B cell (primary cell): ENCODE measurements around the gene MYLK4. TPM values are rescaled to one million over a fixed set of nuclear protein-coding genes. Genes with fewer than 3 reads are reported as not detected.

Experiments
- ATAC-seq: fragments of 200-7000 bp; cut with Tn5 transposase; one replicate; pipeline ENCODE4 v1.10.0; 2021; ENCODE audit warnings: low read depth, mild to moderate bottlenecking, moderate number of reproducible peaks, moderate library complexity
- CTCF ChIA-PET: fragments of 350-600 bp; sonication (Branson Sonifier 250); formaldehyde crosslinking; loops from one replicate; lab custom pipeline; 2021; ENCODE audit warnings: antibody characterized with exemption, inconsistent platforms; lab: Charles Lee
- POLR2A ChIA-PET: fragments of 350-600 bp; sonication (Branson Sonifier 250); formaldehyde crosslinking; loops from one replicate; lab custom pipeline; 2021; ENCODE audit warnings: antibody characterized with exemption; lab: Charles Lee
- DNase-seq: peaks from one replicate; pipeline ENCODE4 v3.0.0; 2013
- H2AFZ ChIP-seq: 2 replicates; pipeline ENCODE4 v1.6.1; 2012; ENCODE audit warnings: mild to moderate bottlenecking, low read depth, low read length; ENCODE audit not compliant: insufficient read depth, poor library complexity, severe bottlenecking
- H3K27ac ChIP-seq, 2 donors: 1 replicate in 1 of 2; 2 replicates in 1 of 2; pipeline ENCODE4 v1.5.1; 2012 to 2013; ENCODE audit warnings: low read length in 2 of 2, mild to moderate bottlenecking in 2 of 2, moderate library complexity in 1 of 2
- H3K27me3 ChIP-seq, 4 experiments: fragments of 200-600 bp in 1 of 4; sonication (generic) in 1 of 4; replicated peaks in 1 of 4; 1 replicate in 2 of 4; 2 replicates in 2 of 4; pipeline versions ENCODE4 v1.6.1 to v1.7.0; 2013 to 2016; ENCODE audit warnings: low read length in 3 of 4, mild to moderate bottlenecking in 2 of 4, mixed read lengths in 1 of 4, moderate library complexity in 1 of 4; ENCODE audit not compliant: insufficient read depth in 4 of 4, control insufficient read depth in 3 of 4; ENCODE audit errors: control extremely low read depth in 1 of 4
- H3K36me3 ChIP-seq, 2 experiments: replicated peaks in 1 of 2; 1 replicate in 1 of 2; 2 replicates in 1 of 2; pipeline versions ENCODE4 v1.6.1 to v1.7.1; 2013; ENCODE audit warnings: low read length in 1 of 2; ENCODE audit not compliant: insufficient read depth in 2 of 2, control insufficient read depth in 1 of 2; ENCODE audit errors: control extremely low read depth in 1 of 2, extremely low read depth in 1 of 2
- H3K4me1 ChIP-seq, 2 donors: fragments of 200-600 bp in 1 of 2; sonication (generic) in 1 of 2; 1 replicate in 1 of 2; 2 replicates in 1 of 2; pipeline versions ENCODE4 v1.5.1 to v1.6.1; 2013 to 2017; ENCODE audit warnings: low read length in 2 of 2; ENCODE audit not compliant: control insufficient read depth in 2 of 2, insufficient read depth in 2 of 2
- H3K4me2 ChIP-seq: replicated peaks from 2 replicates; pipeline ENCODE3; 2012; ENCODE audit warnings: mild to moderate bottlenecking, low read depth, low read length; ENCODE audit not compliant: poor library complexity, severe bottlenecking
- H3K4me3 ChIP-seq, 5 experiments: fragments of 200-600 bp in 1 of 5; sonication (generic) in 1 of 5; 1 replicate in 3 of 5; 2 replicates in 2 of 5; pipeline versions ENCODE4 v1.5.1 to v1.7.0; 2011 to 2016; ENCODE audit warnings: low read length in 4 of 5, mild to moderate bottlenecking in 4 of 5, low read depth in 2 of 5, control low read depth in 1 of 5, moderate library complexity in 1 of 5; ENCODE audit not compliant: insufficient read depth in 1 of 5; ENCODE audit errors: control extremely low read depth in 1 of 5, extremely low read depth in 1 of 5
- H3K79me2 ChIP-seq: fragments of 200-600 bp; sonication (generic); one replicate; pipeline ENCODE4 v1.6.0; 2016; ENCODE audit warnings: low read length; ENCODE audit not compliant: control insufficient read depth, insufficient read depth
- H3K9ac ChIP-seq: fragments of 200-600 bp; sonication (generic); 2 replicates; pipeline ENCODE4 v1.6.1; 2017; ENCODE audit warnings: mild to moderate bottlenecking, low read length, moderate library complexity
- H3K9me3 ChIP-seq, 3 donors: one replicate each; pipeline versions ENCODE4 v1.6.1 to v1.7.1; 2013; ENCODE audit warnings: low read length in 2 of 3; ENCODE audit not compliant: control insufficient read depth in 2 of 3, insufficient read depth in 1 of 3; ENCODE audit errors: control extremely low read depth in 1 of 3
- H4K20me1 ChIP-seq: 2 replicates; pipeline ENCODE4 v1.6.0; 2012; ENCODE audit warnings: mild to moderate bottlenecking, low read length; ENCODE audit not compliant: insufficient read depth, control insufficient read depth, poor library complexity, severe bottlenecking
- H3K27ac Mint-ChIP-seq: one replicate; pipeline ENCODE4 v1.8.0; 2021; ENCODE audit warnings: mixed read lengths
- H3K27me3 Mint-ChIP-seq: one replicate; pipeline ENCODE4 v1.8.0; 2021; ENCODE audit warnings: mixed read lengths
- H3K4me1 Mint-ChIP-seq: one replicate; pipeline ENCODE4 v1.8.0; 2021; ENCODE audit warnings: mixed read lengths
- H3K4me3 Mint-ChIP-seq: one replicate; pipeline ENCODE4 v1.8.0; 2021; ENCODE audit warnings: mixed read lengths
- H3K9me3 Mint-ChIP-seq: one replicate; pipeline ENCODE4 v1.8.0; 2022; ENCODE audit warnings: mixed read lengths; ENCODE audit not compliant: insufficient read depth
- EZH2 ChIP-seq: IDR thresholded peaks from 2 replicates; pipeline ENCODE4 v1.6.1; 2012; ENCODE audit warnings: borderline replicate concordance, low read depth, mild to moderate bottlenecking, moderate library complexity, low read length; ENCODE audit not compliant: insufficient read depth, poor library complexity, severe bottlenecking
- WGBS: methylation state at CpG from one replicate; pipeline ENCODE4 v1.1.5; 2013; ENCODE audit warnings: missing lambda C conversion rate; ENCODE audit not compliant: insufficient coverage; 5-methylcytosine and 5-hydroxymethylcytosine counted together
- intact Hi-C: fragments of 100-400 bp; cut with micrococcal nuclease; formaldehyde crosslinking; loops from one replicate; pipeline ENCODE4 v1.10.0; 2022
- polyA plus RNA-seq: library from polyadenylated mRNA; depleted of rRNA; stranded (reverse); fragments of >200 nt; gene quantifications from 2 replicates; pipeline ENCODE4 v1.2.3, GENCODE V29; 2012
- total RNA-seq, 2 donors: library from RNA; stranded (reverse); fragments of 120-200 nt in 1 of 2; gene quantifications; 1 replicate in 1 of 2; 2 replicates in 1 of 2; pipeline versions ENCODE4 v1.2.3 to v1.2.4, GENCODE V29; 2013 to 2022
- TF ChIP-seq, protein P1 (sequence below): fragments of 200-600 bp; IDR thresholded peaks from one replicate; pipeline ENCODE4 v1.8.0; 2022; ENCODE audit warnings: antibody characterized with exemption, mild to moderate bottlenecking

Gene MYLK4
- total and polyA plus RNA-seq, 2 donors (not counting 1 experiment from before 2014, with no cell fraction given): 0.51 to 1.2 TPM

DNA sequence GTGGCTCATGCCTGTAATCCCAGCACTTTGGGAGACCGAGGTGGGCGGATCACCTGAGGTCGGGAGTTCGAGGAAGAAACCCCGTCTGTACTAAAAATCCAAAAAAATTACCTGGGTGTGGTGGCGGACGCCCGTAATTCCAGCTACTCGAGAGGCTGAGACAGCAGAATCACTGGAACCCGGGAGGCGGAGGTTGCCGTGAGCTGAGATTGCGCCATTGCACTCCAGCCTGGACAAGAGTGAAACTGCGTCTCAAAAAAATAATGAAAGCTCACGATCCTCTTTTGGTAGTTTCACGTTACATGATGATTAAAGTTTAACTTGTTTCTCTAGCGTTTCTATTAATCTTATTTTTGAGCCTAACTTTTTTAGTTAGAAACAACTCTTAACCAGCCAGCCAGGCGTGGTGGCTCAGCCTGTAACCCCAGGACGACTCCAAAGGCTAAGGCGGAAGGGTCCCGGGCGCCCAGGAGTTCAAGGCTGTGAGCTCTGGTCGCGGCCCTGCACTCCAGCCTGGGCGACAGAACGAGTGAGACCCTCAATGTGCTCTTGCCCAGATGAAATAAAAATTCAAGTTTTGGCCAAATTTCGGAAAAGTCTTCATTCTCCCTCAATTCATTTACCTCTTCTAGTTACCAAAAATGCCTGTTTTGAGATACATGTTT, 13.3 kb upstream of the MYLK4 start:
- Mint-ChIP-seq H3K9me3 (no peaks in the 10 kb centered on the region), H3K4me1 (peaks cover 35% of the 10 kb centered on the region), H3K27me3 (no peaks in the 10 kb centered on the region), H3K27ac (peak overlapping the region; percentile 100), H3K4me3 (peak overlapping the region; percentile 98)
- Histone ChIP-seq H3K4me2 (peak overlapping the region; percentile 87), H3K27ac (peak overlapping the region; percentile 96 to 97), H2AFZ (peak overlapping the region; percentile 89), H4K20me1 (peaks cover 22% of the 10 kb centered on the region), H3K4me1 (peaks cover 25 to 33% of the 10 kb centered on the region in 2 donors), H3K9me3 (peaks cover 0 to 12% (median 5%) of the 10 kb centered on the region in 3 donors), H3K4me3 (peak overlapping the region; percentile 60 to 87 (median 77)), H3K9ac (peak overlapping the region; percentile 88), H3K27me3 (no peaks in the 10 kb centered on the region), H3K36me3 (no peaks in the 10 kb centered on the region), H3K79me2 (peaks cover 31% of the 10 kb centered on the region)
- WGBS: 92% methylated on average over 25 of the region's 27 CpGs
- CTCF ChIA-PET: interaction anchor here (1.0 to 1.1 kb wide), 2 partner anchors 26 to 1257 kb away, joined by 5 read pairs; a partner anchor contains a TSS
- DNase-seq (no peak), ATAC-seq (no peak)
- intact Hi-C loops: loop anchor here (1.0 to 10.0 kb wide), 4 partner anchors 27 to 1371 kb away; partner anchors contain the start of genes ECI2 and PSMG4
- POLR2A ChIA-PET: no interaction called here
- TF ChIP-seq, protein P1, sequence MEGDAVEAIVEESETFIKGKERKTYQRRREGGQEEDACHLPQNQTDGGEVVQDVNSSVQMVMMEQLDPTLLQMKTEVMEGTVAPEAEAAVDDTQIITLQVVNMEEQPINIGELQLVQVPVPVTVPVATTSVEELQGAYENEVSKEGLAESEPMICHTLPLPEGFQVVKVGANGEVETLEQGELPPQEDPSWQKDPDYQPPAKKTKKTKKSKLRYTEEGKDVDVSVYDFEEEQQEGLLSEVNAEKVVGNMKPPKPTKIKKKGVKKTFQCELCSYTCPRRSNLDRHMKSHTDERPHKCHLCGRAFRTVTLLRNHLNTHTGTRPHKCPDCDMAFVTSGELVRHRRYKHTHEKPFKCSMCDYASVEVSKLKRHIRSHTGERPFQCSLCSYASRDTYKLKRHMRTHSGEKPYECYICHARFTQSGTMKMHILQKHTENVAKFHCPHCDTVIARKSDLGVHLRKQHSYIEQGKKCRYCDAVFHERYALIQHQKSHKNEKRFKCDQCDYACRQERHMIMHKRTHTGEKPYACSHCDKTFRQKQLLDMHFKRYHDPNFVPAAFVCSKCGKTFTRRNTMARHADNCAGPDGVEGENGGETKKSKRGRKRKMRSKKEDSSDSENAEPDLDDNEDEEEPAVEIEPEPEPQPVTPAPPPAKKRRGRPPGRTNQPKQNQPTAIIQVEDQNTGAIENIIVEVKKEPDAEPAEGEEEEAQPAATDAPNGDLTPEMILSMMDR: no peak
- TF ChIP-seq EZH2: no peak

DNA sequence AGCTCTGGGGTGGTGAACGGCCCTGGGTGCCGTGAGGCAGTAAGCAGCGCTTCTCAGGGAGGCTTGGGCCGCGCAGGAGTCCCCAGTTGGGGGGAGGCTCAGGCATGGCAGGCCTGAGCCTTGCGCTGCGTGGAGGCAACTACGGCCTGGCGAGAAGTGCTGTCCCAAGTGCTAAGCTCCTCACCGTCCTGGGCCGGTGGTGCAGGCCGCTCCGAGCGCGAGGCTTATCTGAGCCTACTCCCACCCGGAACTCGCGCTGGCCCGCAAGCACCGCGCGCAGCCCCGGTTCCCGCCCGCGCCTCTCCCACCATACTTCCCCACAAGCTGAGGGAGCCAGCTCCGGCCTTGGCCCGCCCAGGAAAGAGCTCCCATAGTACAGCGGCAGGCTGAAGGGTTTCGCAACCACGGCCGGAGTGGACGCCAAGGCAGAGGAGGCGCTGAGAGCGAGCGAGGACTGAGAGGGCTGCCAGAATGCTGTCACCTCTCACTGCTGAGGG, 12.7 kb upstream of the MYLK4 start:
- Histone ChIP-seq H3K27me3 (no peaks in the 10 kb centered on the region), H2AFZ (no peak overlapping the region), H3K79me2 (peaks cover 25% of the 10 kb centered on the region), H4K20me1 (peaks cover 16% of the 10 kb centered on the region), H3K36me3 (no peaks in the 10 kb centered on the region), H3K9me3 (peaks cover 0 to 12% (median 5%) of the 10 kb centered on the region in 3 donors), H3K4me2 (no peak overlapping the region), H3K4me3 (no peak overlapping the region), H3K27ac (no peak overlapping the region), H3K9ac (no peak overlapping the region), H3K4me1 (peaks cover 19 to 29% of the 10 kb centered on the region in 2 donors)
- peaks cover 30% of the 10 kb centered on the region for H3K4me1 Mint-ChIP-seq
- intact Hi-C loops: loop anchor here (10.0 kb wide), 1 partner anchor 1371 kb away; the partner anchor contains the start of gene ECI2
- no peaks in the 10 kb centered on the region for H3K27me3 Mint-ChIP-seq
- DNase-seq (no peak), ATAC-seq (no peak)
- 98% methylated on average over 35 of the region's 36 CpGs for WGBS
- CTCF ChIA-PET: interaction anchor here (0.8 to 1.5 kb wide), 4 partner anchors 25 to 1258 kb away, joined by 3 to 5 read pairs (median 4); a partner anchor contains a TSS
- no peak overlapping the region for H3K4me3 Mint-ChIP-seq
- POLR2A ChIA-PET: no interaction called here
- no peaks in the 10 kb centered on the region for H3K9me3 Mint-ChIP-seq
- H3K27ac Mint-ChIP-seq: no peak overlapping the region
- TF ChIP-seq, protein P1: no peak
- no peak for TF ChIP-seq EZH2
